Amygdala (tissue), 56 donors: ENCODE measurements around the gene TMEM17.

Experiments used
- DNase-seq, 56 donors: peaks; one replicate each; lab custom pipeline; 2025; lab: John Stamatoyannopoulos, UW

The TMEM17 gene

GRCh38 chr2:62458206-62458641 is 47.8 kb downstream of the TMEM17 start:
- no peak for DNase-seq

GRCh38 chr2:62457556-62457955 is 48.4 kb downstream of the TMEM17 start:
- no peak for DNase-seq

- DNase-seq = peak in 51 of 56 donors; percentile 12 to 78 (median 55)
Measured at GRCh38 chr2:62456721-62457539, 49.1 kb downstream of the TMEM17 start.

- no peak for DNase-seq
Measured at GRCh38 chr2:62455957-62456692, 49.9 kb downstream of the TMEM17 start.

GRCh38 chr2:62453955-62454354 is 52.0 kb downstream of the TMEM17 start:
- no peak for DNase-seq

DNA sequence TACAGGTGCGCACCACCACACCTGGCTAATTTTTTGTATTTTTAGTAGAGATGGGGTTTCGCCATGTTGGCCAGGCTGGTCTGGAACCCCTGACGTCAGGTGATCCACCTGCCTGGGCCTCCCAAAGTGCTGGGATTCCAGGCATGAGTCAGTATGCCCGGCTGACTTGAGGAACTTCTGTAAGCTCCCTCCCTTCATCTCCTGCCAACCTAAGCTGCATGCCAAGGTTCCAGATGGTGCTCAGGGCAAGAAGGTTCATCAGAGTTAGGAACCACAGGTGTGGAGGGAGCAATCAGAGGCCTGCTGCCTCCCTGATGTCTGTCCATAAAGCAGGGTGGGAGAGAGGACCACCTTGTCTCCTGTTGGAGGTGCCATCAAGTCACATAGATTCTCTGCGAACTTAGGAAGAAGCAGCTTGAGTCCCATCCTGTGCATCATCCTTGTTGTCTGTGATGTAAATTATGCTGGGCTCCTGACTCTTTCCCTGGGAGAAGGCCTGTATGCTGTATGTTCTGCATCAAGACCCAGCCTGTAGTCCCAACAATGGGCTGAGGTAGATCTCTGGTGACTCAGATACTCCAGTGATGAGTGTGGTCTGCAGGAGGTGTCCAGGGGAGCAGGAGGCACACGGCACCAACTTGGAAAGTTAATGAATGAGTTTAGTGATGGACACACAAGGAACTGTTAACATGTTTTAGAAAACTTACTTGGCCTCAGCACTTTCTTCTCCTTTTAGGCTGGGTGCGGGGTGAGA is 53.1 kb downstream of the TMEM17 start:
- DNase-seq = no peak

DNA sequence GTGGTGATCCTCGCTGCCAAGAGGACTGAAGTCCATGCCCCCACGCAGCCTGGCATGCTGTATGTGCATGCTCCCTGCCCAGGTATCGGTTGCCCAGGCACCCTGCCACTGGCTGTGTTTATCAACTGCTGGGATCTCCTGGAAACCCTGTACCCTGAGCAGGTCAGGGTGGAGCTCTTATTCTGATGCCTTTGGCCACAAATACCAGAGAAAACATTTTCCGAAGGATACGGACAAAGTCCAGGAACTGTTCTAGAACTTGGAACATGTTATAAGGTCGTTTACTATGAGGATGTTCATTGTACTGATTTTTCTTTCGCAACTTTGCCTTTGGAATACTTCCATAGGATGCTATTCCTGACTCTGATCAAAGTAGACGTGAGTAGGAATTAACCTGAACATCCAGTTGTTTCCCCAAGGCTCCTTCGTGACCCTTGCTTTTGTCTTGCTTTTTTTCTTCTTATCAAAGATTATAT is 55.2 kb downstream of the TMEM17 start:
- DNase-seq = no peak
